Nephron (organoid): Measurements from ENCODE around the gene CYB5R4.

ENCODE experiments used
- H3K27ac Mint-ChIP-seq, 3 experiments: 2 replicates each; pipeline ENCODE4 v1.8.0; 2020; ENCODE audit warnings: mixed read lengths in 3 of 3, mild to moderate bottlenecking in 2 of 3, moderate library complexity in 1 of 3
- H3K27me3 Mint-ChIP-seq: 2 replicates; pipeline ENCODE4 v1.8.0; 2021; ENCODE audit warnings: low read depth, mild to moderate bottlenecking, moderate library complexity, mixed read lengths
- H3K36me3 Mint-ChIP-seq: 2 replicates; pipeline ENCODE4 v1.8.0; 2020; ENCODE audit warnings: low read depth, mixed read lengths
- H3K4me1 Mint-ChIP-seq: 2 replicates; pipeline ENCODE4 v1.8.0; 2020; ENCODE audit warnings: mixed read lengths
- H3K4me3 Mint-ChIP-seq, 3 experiments: 2 replicates each; pipeline ENCODE4 v1.8.0; 2020; ENCODE audit warnings: mild to moderate bottlenecking in 3 of 3, mixed read lengths in 3 of 3, moderate library complexity in 2 of 3
- H3K9me3 Mint-ChIP-seq: 2 replicates; pipeline ENCODE4 v1.8.0; 2020; ENCODE audit warnings: mixed read lengths
- CTCF ChIP-seq, 3 experiments: fragments of 200-600 bp; sonication (generic); IDR thresholded peaks; one replicate each; pipeline ENCODE4 v1.5.0; 2021; ENCODE audit warnings: antibody characterized with exemption in 3 of 3; ENCODE audit not compliant: unreplicated experiment in 3 of 3

Gene CYB5R4

DNA sequence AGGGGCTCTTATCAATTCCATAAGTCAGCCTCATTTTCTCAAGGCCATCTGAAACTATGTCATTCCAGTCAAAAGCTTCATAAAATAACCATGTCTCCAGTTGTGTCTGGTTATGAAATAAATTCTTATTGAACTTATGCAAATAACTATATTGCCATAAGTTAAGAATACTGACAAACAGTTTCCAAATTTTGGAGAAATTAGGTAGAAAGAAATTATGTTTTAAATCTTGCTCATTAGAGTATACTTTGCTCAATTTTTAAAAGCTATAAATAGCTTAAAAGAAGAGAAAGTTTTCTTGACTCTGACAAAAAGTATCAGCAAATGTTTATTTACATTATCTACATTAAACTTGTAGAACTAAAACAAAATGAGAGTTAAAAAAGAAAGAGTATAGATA lies 111.1 kb downstream of the CYB5R4 start:
- H3K36me3 Mint-ChIP-seq = peaks cover 15% of the 10 kb centered on the region
- H3K4me1 Mint-ChIP-seq = no peaks in the 10 kb centered on the region
- H3K4me3 Mint-ChIP-seq = no peak overlapping the region
- no peaks in the 10 kb centered on the region for H3K27me3 Mint-ChIP-seq
- H3K9me3 Mint-ChIP-seq = peaks cover 38% of the 10 kb centered on the region
- no peak for TF ChIP-seq CTCF (IDR thresholded peaks at IDR 0.05; ENCODE audit: unreplicated experiment in 3 of 3)
- no peak overlapping the region for H3K27ac Mint-ChIP-seq

DNA sequence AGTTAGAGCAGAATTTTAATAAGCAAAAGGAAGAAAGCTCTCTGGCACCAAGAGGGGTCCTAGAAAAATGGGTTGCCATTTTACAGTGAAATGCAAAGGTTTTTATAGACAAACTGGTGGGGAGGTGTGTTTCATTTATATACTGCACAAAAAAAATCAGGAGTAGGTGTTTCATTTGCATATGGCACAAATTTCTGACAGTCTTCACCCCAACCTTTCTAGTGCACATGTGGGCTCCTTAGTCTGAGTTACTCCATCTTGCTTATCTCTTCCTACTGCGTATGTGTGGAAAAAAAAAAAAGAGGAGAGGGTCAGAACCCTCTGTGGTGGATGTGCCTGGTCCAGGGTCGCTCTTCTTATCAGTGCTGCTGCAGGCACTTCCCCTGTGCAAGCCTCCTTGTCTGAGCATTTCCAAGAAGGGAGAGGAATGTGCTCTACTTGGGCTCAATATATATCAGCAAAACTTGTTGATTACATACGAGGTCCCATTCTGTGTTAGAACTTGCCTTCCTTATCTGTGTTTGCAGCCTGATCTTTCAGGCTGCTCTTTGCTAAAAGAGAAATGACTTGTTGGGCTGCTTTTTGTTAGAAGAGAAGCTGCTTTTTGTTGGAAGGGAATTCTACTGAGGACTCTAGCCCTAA lies 115.0 kb downstream of the CYB5R4 start:
- no peaks in the 10 kb centered on the region for H3K4me1 Mint-ChIP-seq
- H3K4me3 Mint-ChIP-seq = no peak overlapping the region
- no peak overlapping the region for H3K27ac Mint-ChIP-seq
- no peaks in the 10 kb centered on the region for H3K27me3 Mint-ChIP-seq
- TF ChIP-seq CTCF (IDR thresholded peaks at IDR 0.05; ENCODE audit: unreplicated experiment in 3 of 3) = no peak
- H3K36me3 Mint-ChIP-seq = no peaks in the 10 kb centered on the region
- peaks cover 23% of the 10 kb centered on the region for H3K9me3 Mint-ChIP-seq

DNA sequence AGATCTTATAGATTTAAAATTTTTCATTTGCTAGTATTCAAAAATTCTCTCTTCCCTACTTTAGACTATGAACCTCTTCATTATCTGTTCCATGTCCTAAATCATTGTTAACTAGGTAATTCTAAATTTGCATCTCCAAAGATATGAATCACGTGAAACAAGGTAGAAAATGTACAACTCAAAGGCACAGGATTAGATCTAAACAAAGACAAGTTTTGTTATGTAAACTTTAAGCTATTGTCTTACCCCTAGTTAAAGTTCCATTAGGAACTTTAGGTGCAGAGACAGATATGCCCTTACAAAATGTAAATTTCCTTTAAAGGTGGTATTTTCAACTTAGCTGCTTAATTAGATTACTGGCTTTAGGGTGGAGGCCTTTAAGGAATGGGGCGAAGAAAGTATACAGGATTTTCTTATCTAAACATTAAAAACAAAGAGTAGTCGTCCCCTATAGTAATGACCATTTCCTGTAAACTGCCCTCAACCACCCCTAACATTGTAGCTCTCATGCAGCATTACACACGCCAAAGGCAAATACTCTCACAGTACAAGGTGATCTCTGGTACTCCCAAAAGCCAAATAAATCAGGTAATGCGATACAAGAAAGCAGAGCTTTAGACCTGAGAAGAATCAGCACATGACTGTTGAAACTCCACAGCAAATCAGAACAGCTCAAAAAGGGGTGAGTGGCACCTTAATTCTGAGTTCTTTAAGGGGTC lies 116.7 kb downstream of the CYB5R4 start:
- H3K36me3 Mint-ChIP-seq = no peaks in the 10 kb centered on the region
- no peaks in the 10 kb centered on the region for H3K27me3 Mint-ChIP-seq
- no peaks in the 10 kb centered on the region for H3K4me1 Mint-ChIP-seq
- H3K27ac Mint-ChIP-seq = no peak overlapping the region
- H3K4me3 Mint-ChIP-seq = no peak overlapping the region
- no peak for TF ChIP-seq CTCF (IDR thresholded peaks at IDR 0.05; ENCODE audit: unreplicated experiment in 3 of 3)
- H3K9me3 Mint-ChIP-seq = peaks cover 13% of the 10 kb centered on the region

- Mint-ChIP-seq H3K27ac (no peak overlapping the region), H3K4me3 (no peak overlapping the region), H3K36me3 (no peaks in the 10 kb centered on the region), H3K4me1 (no peaks in the 10 kb centered on the region), H3K9me3 (peaks cover 13% of the 10 kb centered on the region), H3K27me3 (no peaks in the 10 kb centered on the region)
- no peak for TF ChIP-seq CTCF (IDR thresholded peaks at IDR 0.05; ENCODE audit: unreplicated experiment in 3 of 3)
Observed at GRCh38 chr6:83976871-83977270, 117.4 kb downstream of the CYB5R4 start.

- H3K27me3 Mint-ChIP-seq = no peaks in the 10 kb centered on the region
- no peak for TF ChIP-seq CTCF (IDR thresholded peaks at IDR 0.05; ENCODE audit: unreplicated experiment in 3 of 3)
- peaks cover 5% of the 10 kb centered on the region for H3K9me3 Mint-ChIP-seq
- H3K4me3 Mint-ChIP-seq = no peak overlapping the region
- no peaks in the 10 kb centered on the region for H3K4me1 Mint-ChIP-seq
- H3K27ac Mint-ChIP-seq = no peak overlapping the region
- H3K36me3 Mint-ChIP-seq = no peaks in the 10 kb centered on the region
Observed at GRCh38 chr6:83978324-83978734, 118.8 kb downstream of the CYB5R4 start.

- no peaks in the 10 kb centered on the region for H3K4me1 Mint-ChIP-seq
- no peak overlapping the region for H3K27ac Mint-ChIP-seq
- no peaks in the 10 kb centered on the region for H3K36me3 Mint-ChIP-seq
- H3K4me3 Mint-ChIP-seq = no peak overlapping the region
- no peaks in the 10 kb centered on the region for H3K27me3 Mint-ChIP-seq
- peaks cover 5% of the 10 kb centered on the region for H3K9me3 Mint-ChIP-seq
- no peak for TF ChIP-seq CTCF (IDR thresholded peaks at IDR 0.05; ENCODE audit: unreplicated experiment in 3 of 3)
Observed at GRCh38 chr6:83978997-83979396, 119.5 kb downstream of the CYB5R4 start.
